GM12872 (cell line): ENCODE data around the gene HOXC5.

Experiments
- CTCF ChIP-seq: IDR thresholded peaks from 3 replicates; pipeline ENCODE4 v1.5.1; 2011; ENCODE audit warnings: low read depth, mild to moderate bottlenecking, low read length, moderate library complexity; ENCODE audit not compliant: insufficient read depth

The HOXC5 gene

GRCh38 chr12:54001283-54002187 is 31.3 kb upstream of the HOXC5 start:
- no peak for TF ChIP-seq CTCF

GRCh38 chr12:54002278-54002914 is 30.5 kb upstream of the HOXC5 start:
- TF ChIP-seq CTCF = no peak

DNA sequence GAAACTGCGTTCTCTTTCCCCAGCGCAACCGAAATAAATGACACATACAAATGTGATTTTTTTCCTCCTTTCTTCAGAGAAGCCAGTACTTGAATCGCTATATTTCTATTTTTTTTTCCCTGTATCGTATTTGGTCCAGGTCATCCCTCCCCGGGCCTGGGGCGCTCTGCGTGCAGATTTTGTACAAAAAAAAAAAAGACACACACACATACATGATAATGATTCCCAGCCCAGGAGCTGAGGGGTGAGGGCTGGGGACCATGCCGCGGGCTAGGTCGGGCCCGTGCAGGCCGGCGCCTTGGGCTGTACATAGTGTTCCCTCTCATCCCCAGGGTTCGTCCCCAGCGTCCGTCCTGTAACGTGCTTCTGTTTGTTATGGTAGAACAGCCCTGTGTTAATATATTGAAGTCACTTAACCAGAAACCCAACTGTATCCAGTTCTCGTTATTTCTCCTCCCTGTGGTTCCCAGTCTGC is 29.9 kb upstream of the HOXC5 start:
- no peak for TF ChIP-seq CTCF

DNA sequence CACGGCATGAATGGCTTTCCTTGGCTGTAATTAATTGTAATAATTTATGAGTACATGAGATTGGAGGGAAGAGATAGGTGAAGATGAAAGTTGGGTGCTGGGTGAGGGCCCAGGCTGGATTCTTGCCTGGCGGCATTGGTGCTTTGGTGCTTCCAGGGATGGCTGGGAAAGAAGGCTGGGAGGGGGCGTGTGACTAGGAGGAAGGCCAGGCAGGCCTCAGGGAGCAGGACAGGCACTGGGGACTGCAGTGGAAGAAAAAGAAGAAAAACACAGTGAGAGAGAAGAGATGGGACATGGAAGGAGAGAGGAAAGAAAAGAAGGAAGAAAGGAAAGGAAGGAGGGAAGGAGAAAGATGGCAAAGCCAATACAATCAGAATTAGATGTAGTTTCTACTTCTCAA is 29.2 kb upstream of the HOXC5 start:
- no peak for TF ChIP-seq CTCF

- TF ChIP-seq CTCF = peak; percentile 20; the same call in 1 of the 3 replicates
Measured at GRCh38 chr12:54004063-54004840, 28.6 kb upstream of the HOXC5 start.

- no peak for TF ChIP-seq CTCF
Measured at GRCh38 chr12:54004841-54005530, 27.9 kb upstream of the HOXC5 start.

DNA sequence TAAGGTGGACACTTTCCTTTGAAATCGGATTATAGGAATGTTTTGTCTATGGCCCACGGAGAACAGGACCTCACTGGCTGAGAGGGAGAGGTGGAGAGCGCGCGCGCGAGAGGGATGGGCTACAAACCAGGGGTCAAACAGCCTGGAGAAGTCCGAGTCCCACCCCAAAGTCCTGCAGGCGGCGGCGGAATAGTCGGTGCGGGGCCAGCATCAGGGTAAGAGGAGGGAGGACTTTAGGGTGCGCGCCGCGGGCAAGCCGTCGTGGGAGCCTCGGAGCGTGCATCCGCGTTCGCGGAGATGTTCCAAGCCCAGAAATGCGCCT is 27.4 kb upstream of the HOXC5 start:
- no peak for TF ChIP-seq CTCF
